Heart left ventricle (tissue), 16 donors: ENCODE measurements around the gene RALBP1. TPM values are rescaled to one million over a fixed set of nuclear protein-coding genes. Genes with fewer than 3 reads are reported as not detected.
"Not testable (repeated sequence)": the region's sequence is repeated elsewhere in the genome, so short reads cannot be mapped to it uniquely, and the experiment has no call there.

Source experiments
- ATAC-seq, 4 donors: fragments of 200-7000 bp; cut with Tn5 transposase; one replicate each; pipeline ENCODE4 v1.9.1; 2020 to 2022; ENCODE audit warnings: moderate library complexity in 4 of 4, mild to moderate bottlenecking in 3 of 4, moderate number of reproducible peaks in 1 of 4
- DNase-seq, 5 donors: peaks; one replicate each; pipeline ENCODE4 v3.0.0-alpha.2; 2020
- H3K27ac ChIP-seq, 12 donors: fragments of 200-600 bp; sonication (generic) in 4 of 12; one replicate each; pipeline versions ENCODE4 v1.5.0 to v1.8.0; 2016 to 2022; ENCODE audit warnings: mild to moderate bottlenecking in 2 of 12
- H3K27me3 ChIP-seq, 9 donors: fragments of 200-600 bp; sonication (generic) in 2 of 9; one replicate each; pipeline versions ENCODE4 v1.5.1 to v1.8.0; 2016 to 2022; ENCODE audit warnings: mild to moderate bottlenecking in 3 of 9
- H3K36me3 ChIP-seq, 9 donors: fragments of 200-600 bp; sonication (generic) in 2 of 9; one replicate each; pipeline versions ENCODE4 v1.5.0 to v1.8.0; 2018 to 2022; ENCODE audit warnings: mild to moderate bottlenecking in 2 of 9
- H3K4me1 ChIP-seq, 12 donors: fragments of 200-600 bp; sonication (generic) in 4 of 12; one replicate each; pipeline versions ENCODE4 v1.5.0 to v1.8.0; 2016 to 2022; ENCODE audit warnings: mild to moderate bottlenecking in 3 of 12
- H3K4me3 ChIP-seq, 12 donors: fragments of 200-600 bp; sonication (generic) in 4 of 12; one replicate each; pipeline versions ENCODE4 v1.5.0 to v1.8.0; 2017 to 2022; ENCODE audit warnings: mild to moderate bottlenecking in 9 of 12, moderate library complexity in 4 of 12
- H3K9me3 ChIP-seq, 12 donors: fragments of 200-600 bp; sonication (generic) in 4 of 12; one replicate each; pipeline versions ENCODE4 v1.5.0 to v1.8.0; 2016 to 2022; ENCODE audit warnings: mild to moderate bottlenecking in 1 of 12
- CTCF ChIP-seq, 12 donors: fragments of 200-600 bp; sonication (generic) in 4 of 12; IDR thresholded peaks; one replicate each; pipeline versions ENCODE4 v1.5.0 to v1.8.0; 2018 to 2022; ENCODE audit warnings: antibody characterized with exemption in 12 of 12, mild to moderate bottlenecking in 5 of 12
- POLR2A ChIP-seq, 2 donors: fragments of 450-650 bp; IDR thresholded peaks; one replicate each; pipeline ENCODE4 v1.6.1; 2017; ENCODE audit warnings: antibody characterized with exemption in 2 of 2, mild to moderate bottlenecking in 2 of 2, moderate library complexity in 2 of 2
- WGBS, 4 donors: extraction: QIAGEN DNeasy Blood & Tissue Kit in 2 of 4; methylation state at CpG; one replicate each; pipeline versions ENCODE4 v1.1.5 to v1.1.7; 2013 to 2018; 5-methylcytosine and 5-hydroxymethylcytosine counted together
- intact Hi-C, 10 donors: fragments of 100-400 bp; cut with DNase I; formaldehyde crosslinking; loops; one replicate each; pipeline versions ENCODE4 v1.11.1 to v1.14.2; 2022
- polyA plus RNA-seq, 2 donors: library from polyadenylated mRNA; stranded (reverse); fragments of 200-250 nt; gene quantifications; one replicate each; pipeline ENCODE4 v1.2.3, GENCODE V29; 2013
- total RNA-seq, 9 donors: library from RNA; depleted of rRNA in 2 of 9; stranded (reverse); fragments of >200 nt in 2 of 9; fragmentation: NEBNext Ultra II Directional in 3 of 9; extraction: Animal tissue kit (Norgen Biotek cat#: 25700) in 3 of 9; gene quantifications; one replicate each; pipeline versions ENCODE4 v1.1.0 to v1.2.4, GENCODE V29; 2016 to 2023
- donor health status: ischemic (EF 13 %, LVEDD 7.1; RV severe dilation, severe dysfunction).
- donor health status: healthy with polysubstance abuse.
- donor health status: DM: no; HTN: yes; CAD: no.
- donor health status: DM: no; HTN: no; CAD: no.
- donor health status: ischemic (EF 25% LVEDD 6.9; RV normal size, moderate dysfunction).
- donor health status: ischemic (EF 25% LVEDD 5.7; RV mildly dilated, moderate dysfunction).
- donor health status: healthy.
- donor health status: DM: yes; HTN: yes; CAD: no.
- donor health status: ischemic (EF 35%, LVEDD 5.7; RV mildly dilated, moderate dysfunction).
- donor health status: nonischemic (EF 11% LVEDD 7.7; RV severe dilation, severe dysfunction).
- donor health status: DM: yes; HTN: yes; CAD: no.
- donor health status: PGD.
- donor health status: ischemic (EF 29% LVEDD 5.4; RV normal size, mild dysfunction).
- donor health status: nonischemic (EF 23%, LVEDD 6.1; RV moderate dilation, normal function).

Gene RALBP1
- total and polyA plus RNA-seq, 11 donors, result 20.9 to 91.1 (median 47.8) TPM

DNA sequence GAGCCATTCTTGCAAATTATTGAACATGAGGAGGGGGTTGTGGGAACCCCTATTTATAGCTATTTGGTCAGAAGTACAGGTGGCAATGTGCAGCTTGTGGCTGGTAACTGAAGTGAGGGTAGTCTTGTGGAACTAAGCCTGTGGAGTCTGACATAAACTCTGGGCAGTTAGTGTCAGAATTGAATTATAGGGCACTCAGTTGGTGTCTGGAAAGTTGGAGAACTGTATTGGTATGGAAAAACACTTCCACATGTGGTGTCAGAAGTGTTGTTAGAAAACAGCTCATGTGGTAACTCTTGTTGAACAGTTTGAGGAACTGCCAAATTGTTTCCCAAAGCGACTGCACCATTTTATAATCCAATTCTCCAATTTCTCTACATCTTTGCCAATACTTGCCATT, 7.5 kb downstream of the RALBP1 start:
- intact Hi-C loops, result no loop called here
- DNase-seq (no peak), ATAC-seq (no peak)
- 87 to 96% (median 94%) methylated on average over 1 of the region's 1 CpG for WGBS, 4 donors
- H3K27ac ChIP-seq, result no peak overlapping the region
- H3K4me1 ChIP-seq, result peaks cover 0 to 22% (median 3%) of the 10 kb centered on the region in 12 donors
- H3K4me3 ChIP-seq, result no peak overlapping the region
- peaks cover 0 to 16% (median 0%) of the 10 kb centered on the region in 12 donors for H3K9me3 ChIP-seq
- peaks cover 0 to 22% (median 10%) of the 10 kb centered on the region in 9 donors for H3K36me3 ChIP-seq
- H3K27me3 ChIP-seq, result no peaks in the 10 kb centered on the region
- TF ChIP-seq POLR2A (IDR thresholded peaks at IDR 0.05), result no peak
- no peak for TF ChIP-seq CTCF (IDR thresholded peaks at IDR 0.05)

DNA sequence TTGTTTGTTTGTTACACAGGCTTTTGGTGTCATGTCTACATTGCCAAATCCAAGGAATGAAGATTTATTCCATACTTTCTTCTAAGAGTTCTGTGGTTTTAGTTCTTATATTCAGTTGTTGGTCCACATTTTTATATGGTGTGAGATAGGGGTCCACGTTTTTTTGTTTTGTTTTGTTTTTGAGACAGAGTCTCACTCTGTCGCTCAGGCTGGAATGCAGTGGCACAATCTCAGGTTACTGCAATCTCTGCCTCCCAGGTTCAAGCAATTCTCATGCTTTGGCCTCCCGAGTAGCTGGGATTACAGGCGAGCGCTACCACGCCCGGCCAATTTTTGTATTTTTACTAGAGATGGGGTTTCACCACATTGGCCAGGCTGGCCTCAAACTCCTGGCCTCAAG, 8.2 kb downstream of the RALBP1 start:
- DNase-seq (no peak), ATAC-seq (no peak)
- no peak overlapping the region for H3K4me3 ChIP-seq
- peaks cover 0 to 21% (median 0%) of the 10 kb centered on the region in 12 donors for H3K9me3 ChIP-seq
- peaks cover 0 to 21% (median 7%) of the 10 kb centered on the region in 9 donors for H3K36me3 ChIP-seq
- TF ChIP-seq POLR2A (IDR thresholded peaks at IDR 0.05), result no peak
- no peak for TF ChIP-seq CTCF (IDR thresholded peaks at IDR 0.05)
- intact Hi-C loops, result no loop called here
- no peaks in the 10 kb centered on the region for H3K27me3 ChIP-seq
- WGBS, 4 donors, result 94 to 97% (median 96%) methylated on average over 7 of the region's 7 CpGs
- H3K27ac ChIP-seq, result no peak overlapping the region
- H3K4me1 ChIP-seq, result peaks cover 0 to 27% (median 2%) of the 10 kb centered on the region in 12 donors

GRCh38 chr18:9484856-9485255, 9.5 kb downstream of the RALBP1 start:
- peaks cover 0 to 21% (median 0%) of the 10 kb centered on the region in 12 donors for H3K9me3 ChIP-seq
- H3K36me3 ChIP-seq, ATAC-seq, H3K27me3 ChIP-seq, intact Hi-C loops, H3K4me3 ChIP-seq, DNase-seq, H3K27ac ChIP-seq: not testable (repeated sequence)
- WGBS, 4 donors, result 94 to 99% (median 96%) methylated on average over 2 of the region's 2 CpGs
- H3K4me1 ChIP-seq, result peaks cover 0 to 39% (median 1%) of the 10 kb centered on the region in 12 donors

GRCh38 chr18:9488538-9488937, 13.2 kb downstream of the RALBP1 start:
- DNase-seq (no peak), ATAC-seq (no peak)
- TF ChIP-seq POLR2A (IDR thresholded peaks at IDR 0.05), result no peak
- no peak for TF ChIP-seq CTCF (IDR thresholded peaks at IDR 0.05)
- 65 to 82% (median 79%) methylated on average over 4 of the region's 4 CpGs for WGBS, 4 donors
- Histone ChIP-seq H3K4me3 (no peak overlapping the region), H3K36me3 (no peaks in the 10 kb centered on the region), H3K9me3 (peaks cover 0 to 21% (median 0%) of the 10 kb centered on the region in 12 donors), H3K4me1 (peaks cover 0 to 34% (median 0%) of the 10 kb centered on the region in 12 donors), H3K27ac (no peak overlapping the region), H3K27me3 (no peaks in the 10 kb centered on the region)
- intact Hi-C loops, result no loop called here

GRCh38 chr18:9494778-9495331, 19.5 kb downstream of the RALBP1 start:
- no peak for DNase-seq
- TF ChIP-seq POLR2A (IDR thresholded peaks at IDR 0.05) (no peak), CTCF (IDR thresholded peaks at IDR 0.05) (no peak)
- Histone ChIP-seq H3K4me1 (peaks cover 0 to 18% (median 0%) of the 10 kb centered on the region in 12 donors), H3K27me3 (no peaks in the 10 kb centered on the region), H3K4me3 (no peak overlapping the region), H3K36me3 (no peaks in the 10 kb centered on the region), H3K9me3 (peaks cover 0 to 4% (median 0%) of the 10 kb centered on the region in 12 donors), H3K27ac (no peak overlapping the region)
- no peak for ATAC-seq
- intact Hi-C loops, result no loop called here
- WGBS, 4 donors, result 82 to 84% (median 83%) methylated on average over 9 of the region's 9 CpGs
